Neuronal stem cell (in vitro differentiated cells): ENCODE measurements around the gene COL6A1.

Experiments used
- DNase-seq: peaks from one replicate; pipeline ENCODE4 v3.0.0-alpha.2; 2013; ENCODE audit warnings: low spot score
- H2AFZ ChIP-seq: one replicate; pipeline ENCODE4 v1.6.1; 2013; ENCODE audit warnings: mild to moderate bottlenecking, low read length, inconsistent platforms
- H2AK5ac ChIP-seq: 2 replicates; pipeline ENCODE4 v1.6.1; 2013; ENCODE audit warnings: low read depth, mild to moderate bottlenecking, inconsistent platforms, low read length, moderate library complexity, mixed read lengths
- H2BK120ac ChIP-seq: 2 replicates; pipeline ENCODE4 v1.6.1; 2013; ENCODE audit warnings: low read depth, mild to moderate bottlenecking, inconsistent platforms, low read length, moderate library complexity, mixed read lengths
- H2BK12ac ChIP-seq: one replicate; pipeline ENCODE4 v1.6.1; 2013; ENCODE audit warnings: low read length, inconsistent platforms
- H2BK15ac ChIP-seq: 2 replicates; pipeline ENCODE4 v1.6.1; 2013; ENCODE audit warnings: mild to moderate bottlenecking, low read length, inconsistent platforms, mixed read lengths
- H2BK5ac ChIP-seq: one replicate; pipeline ENCODE4 v1.6.1; 2013; ENCODE audit warnings: inconsistent platforms, mild to moderate bottlenecking, low read length, moderate library complexity
- H3K14ac ChIP-seq: one replicate; pipeline ENCODE4 v1.6.1; 2013; ENCODE audit warnings: low read length, inconsistent platforms
- H3K18ac ChIP-seq: 2 replicates; pipeline ENCODE4 v1.6.1; 2013; ENCODE audit warnings: low read length, inconsistent platforms
- H3K23ac ChIP-seq: 2 replicates; pipeline ENCODE4 v1.6.1; 2013; ENCODE audit warnings: low read depth, mild to moderate bottlenecking, mixed read lengths, low read length, inconsistent platforms; ENCODE audit not compliant: poor library complexity
- H3K27ac ChIP-seq: replicated peaks from 3 replicates; pipeline ENCODE4 v1.5.1; 2013; ENCODE audit warnings: low read length, inconsistent platforms
- H3K27me3 ChIP-seq, 3 experiments: 2 replicates each; pipeline ENCODE4 v1.6.1; 2013; ENCODE audit warnings: low read length in 3 of 3, mild to moderate bottlenecking in 2 of 3, inconsistent platforms in 1 of 3, low read depth in 1 of 3, mixed read lengths in 1 of 3, moderate library complexity in 1 of 3; ENCODE audit not compliant: control insufficient read depth in 3 of 3, insufficient read depth in 3 of 3
- H3K36me3 ChIP-seq, 2 donors: replicated peaks in 1 of 2; 2 replicates each; pipeline ENCODE4 v1.6.1; 2013; ENCODE audit warnings: low read length in 2 of 2; ENCODE audit not compliant: control insufficient read depth in 2 of 2, insufficient read depth in 2 of 2
- H3K4ac ChIP-seq: 2 replicates; pipeline ENCODE4 v1.6.1; 2013; ENCODE audit warnings: inconsistent platforms, mild to moderate bottlenecking, low read length, moderate library complexity
- H3K4me1 ChIP-seq, 2 donors: 1 replicate in 1 of 2; 2 replicates in 1 of 2; pipeline ENCODE4 v1.6.1; 2013; ENCODE audit warnings: low read length in 2 of 2, low read depth in 1 of 2; ENCODE audit not compliant: control insufficient read depth in 2 of 2, insufficient read depth in 1 of 2
- H3K4me2 ChIP-seq: one replicate; pipeline ENCODE4 v1.6.1; 2013; ENCODE audit warnings: mild to moderate bottlenecking, low read length, inconsistent platforms; ENCODE audit not compliant: insufficient read depth, poor library complexity, severe bottlenecking
- H3K4me3 ChIP-seq, 2 donors: 2 replicates each; pipeline ENCODE4 v1.5.1; 2013; ENCODE audit warnings: low read length in 2 of 2, mild to moderate bottlenecking in 2 of 2, inconsistent platforms in 1 of 2, moderate library complexity in 1 of 2
- H3K79me1 ChIP-seq: one replicate; pipeline ENCODE4 v1.6.1; 2013; ENCODE audit warnings: low read depth, mild to moderate bottlenecking, inconsistent platforms, low read length, moderate library complexity
- H3K9ac ChIP-seq: one replicate; pipeline ENCODE4 v1.6.1; 2013; ENCODE audit warnings: mild to moderate bottlenecking, low read depth, low read length, inconsistent platforms; ENCODE audit not compliant: poor library complexity
- H3K9me3 ChIP-seq, 2 donors: replicated peaks in 1 of 2; 2 replicates each; pipeline versions ENCODE3 to v1.6.1; 2013; ENCODE audit warnings: low read length in 2 of 2, mild to moderate bottlenecking in 2 of 2, inconsistent platforms in 1 of 2, low read depth in 1 of 2, mixed read lengths in 1 of 2, moderate library complexity in 1 of 2; ENCODE audit not compliant: control insufficient read depth in 2 of 2, insufficient read depth in 1 of 2
- H4K8ac ChIP-seq: one replicate; pipeline ENCODE4 v1.6.1; 2013; ENCODE audit warnings: low read depth, mild to moderate bottlenecking, inconsistent platforms, low read length, moderate library complexity
- H4K91ac ChIP-seq: one replicate; pipeline ENCODE4 v1.6.1; 2013; ENCODE audit warnings: low read length, low read depth, mild to moderate bottlenecking, inconsistent platforms; ENCODE audit not compliant: poor library complexity
- WGBS, 2 donors: extraction: QIAGEN DNeasy Blood & Tissue Kit; methylation state at CpG; one replicate each; pipeline ENCODE4 v1.1.7; 2013; ENCODE audit warnings: missing lambda C conversion rate in 2 of 2, mixed read lengths in 1 of 2; ENCODE audit not compliant: insufficient read length in 2 of 2, insufficient replicate concordance in 1 of 2; ENCODE audit errors: extremely low coverage in 2 of 2; 5-methylcytosine and 5-hydroxymethylcytosine counted together

The COL6A1 gene

DNA sequence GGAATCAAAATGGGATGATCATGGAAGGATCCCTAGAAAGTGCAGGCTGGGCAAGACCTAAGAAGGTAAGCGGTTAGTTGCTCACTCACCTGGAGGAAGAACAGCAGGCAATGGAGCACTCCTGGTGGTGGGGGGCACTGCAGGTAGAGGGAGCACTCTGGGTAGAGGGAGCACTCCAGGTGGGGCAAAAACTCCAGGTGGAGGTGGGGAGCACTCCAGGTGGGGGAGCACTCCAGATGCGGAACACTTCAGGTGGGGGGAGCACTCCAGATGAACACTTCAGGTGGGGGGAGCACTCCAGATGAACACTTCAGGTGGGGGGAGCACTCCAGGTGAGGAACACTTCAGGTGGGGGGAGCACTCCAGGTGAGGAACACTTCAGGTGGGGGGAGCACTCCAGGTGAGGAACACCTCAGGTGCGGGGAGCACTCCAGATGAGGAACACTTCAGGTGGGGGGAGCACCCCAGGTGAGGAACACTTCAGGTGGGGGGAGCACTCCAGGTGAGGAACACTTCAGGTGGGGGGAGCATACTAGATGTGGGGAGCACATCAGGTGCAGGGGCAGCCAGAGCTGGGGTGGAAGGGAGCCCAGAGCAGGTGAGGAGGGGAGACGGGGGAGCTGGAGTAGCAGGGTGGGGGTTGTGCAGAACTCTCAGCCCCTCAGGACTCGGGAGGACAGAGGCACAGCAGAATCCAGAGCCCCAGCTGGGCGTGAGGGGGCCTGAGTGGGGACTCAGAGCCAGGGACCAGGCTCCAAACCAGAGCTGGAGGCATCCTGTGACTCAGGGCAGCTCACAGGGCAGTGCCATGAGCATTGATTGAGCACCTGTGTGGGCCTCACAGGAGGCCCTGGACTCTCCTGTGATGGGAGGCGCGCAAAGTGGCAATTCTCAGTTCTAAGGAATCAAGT lies 37.7 kb upstream of the COL6A1 start:
- H3K9me3 ChIP-seq = peaks cover 0 to 6% of the 10 kb centered on the region in 2 donors
- H2AK5ac ChIP-seq = peak overlapping the region; percentile 56
- peak overlapping the region; percentile 3 for H3K14ac ChIP-seq
- H2BK5ac ChIP-seq = no peak overlapping the region
- H4K91ac ChIP-seq = peak overlapping the region; percentile 72
- H3K27me3 ChIP-seq = peaks cover 0 to 4% (median 0%) of the 10 kb centered on the region in 3 experiments
- no CpG with 5 or more reads among the region's 8 CpGs for WGBS, 2 donors
- H2AFZ ChIP-seq = no peak overlapping the region
- DNase-seq = no peak
- H3K4me1 ChIP-seq = no peaks in the 10 kb centered on the region
- no peak overlapping the region for H3K9ac ChIP-seq
- no peak overlapping the region for H3K23ac ChIP-seq
- H3K27ac ChIP-seq = no peak overlapping the region
- peaks cover 4% of the 10 kb centered on the region for H3K79me1 ChIP-seq
- H3K4ac ChIP-seq = no peak overlapping the region
- H2BK15ac ChIP-seq = no peak overlapping the region
- peak overlapping the region; percentile 71 for H3K18ac ChIP-seq
- no peaks in the 10 kb centered on the region for H3K36me3 ChIP-seq
- no peak overlapping the region for H3K4me3 ChIP-seq
- no peak overlapping the region for H2BK12ac ChIP-seq
- H3K4me2 ChIP-seq = no peak overlapping the region
- no peak overlapping the region for H4K8ac ChIP-seq
- H2BK120ac ChIP-seq = no peak overlapping the region

DNA sequence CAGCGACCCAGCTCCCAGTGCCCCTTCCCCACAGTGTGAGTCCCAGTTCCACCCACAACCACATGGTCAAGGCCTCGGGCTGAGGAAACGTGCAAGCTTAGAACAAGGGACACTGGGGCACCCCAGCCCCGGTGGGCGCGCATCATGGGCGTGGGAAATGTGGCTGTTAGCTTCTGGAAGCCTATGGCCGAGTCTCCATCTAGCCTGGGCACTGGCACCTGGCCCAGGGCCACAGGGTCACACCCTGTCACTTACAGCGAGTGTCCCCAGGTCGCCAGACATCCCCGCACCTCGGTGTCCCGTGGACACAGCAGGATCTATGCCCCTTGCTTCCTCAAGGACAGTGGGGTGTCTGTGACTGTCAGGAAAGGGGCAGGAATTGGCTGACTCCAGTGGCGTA lies 37.0 kb upstream of the COL6A1 start:
- H3K9ac ChIP-seq = peak overlapping the region; percentile 9
- no peak overlapping the region for H3K4ac ChIP-seq
- peaks cover 0 to 5% (median 0%) of the 10 kb centered on the region in 3 experiments for H3K27me3 ChIP-seq
- no peak overlapping the region for H3K4me3 ChIP-seq
- no peak overlapping the region for H2BK15ac ChIP-seq
- H2BK12ac ChIP-seq = no peak overlapping the region
- H3K18ac ChIP-seq = no peak overlapping the region
- H3K36me3 ChIP-seq = no peaks in the 10 kb centered on the region
- peaks cover 3% of the 10 kb centered on the region for H3K79me1 ChIP-seq
- H3K27ac ChIP-seq = no peak overlapping the region
- no peak overlapping the region for H2BK120ac ChIP-seq
- H3K9me3 ChIP-seq = peaks cover 0 to 6% of the 10 kb centered on the region in 2 donors
- no peak overlapping the region for H2AFZ ChIP-seq
- H3K14ac ChIP-seq = no peak overlapping the region
- no peak overlapping the region for H2AK5ac ChIP-seq
- no peaks in the 10 kb centered on the region for H3K4me1 ChIP-seq
- no peak overlapping the region for H2BK5ac ChIP-seq
- H4K8ac ChIP-seq = no peak overlapping the region
- DNase-seq = no peak
- H3K4me2 ChIP-seq = no peak overlapping the region
- H3K23ac ChIP-seq = no peak overlapping the region
- no CpG with 5 or more reads among the region's 14 CpGs for WGBS, 2 donors
- no peak overlapping the region for H4K91ac ChIP-seq

DNA sequence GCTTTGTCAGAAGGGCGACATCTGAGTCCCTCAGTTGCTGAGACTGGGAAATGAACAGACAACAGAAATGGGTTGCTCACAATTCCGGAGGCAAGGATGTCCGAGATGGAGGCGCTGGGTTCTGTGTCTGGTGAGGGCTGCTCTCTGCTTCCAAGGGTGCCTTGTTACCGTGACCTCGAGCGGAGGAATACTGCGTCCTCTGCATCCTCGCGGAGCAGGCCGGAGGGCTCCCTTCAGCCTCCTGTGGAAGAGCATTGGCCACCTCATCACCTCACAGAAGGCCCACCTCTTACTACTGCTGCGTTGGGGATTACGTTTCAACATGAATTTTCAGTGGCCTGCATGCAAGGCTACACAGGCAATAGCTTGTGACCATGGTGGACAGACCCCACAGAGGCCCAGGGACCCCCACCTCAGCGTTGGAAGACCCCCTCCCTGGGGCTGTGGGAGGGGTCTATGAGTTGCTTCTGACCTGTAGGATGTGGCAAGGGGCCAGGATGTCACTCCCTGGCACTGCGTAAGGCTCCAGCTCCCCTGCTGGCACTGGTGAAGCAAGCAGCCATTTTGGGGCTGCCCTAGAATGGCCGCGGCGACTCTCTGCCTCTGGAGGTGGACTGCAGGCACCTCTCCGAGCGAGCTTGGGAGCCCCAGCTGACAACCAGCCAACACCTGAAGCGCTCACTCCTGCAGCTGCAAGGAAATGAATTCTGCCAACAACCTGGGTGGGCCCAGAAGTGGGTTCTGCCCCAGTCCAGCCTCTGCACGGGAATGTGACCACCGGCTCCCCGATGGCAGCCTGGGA lies 36.3 kb upstream of the COL6A1 start:
- Histone ChIP-seq H4K91ac (no peak overlapping the region), H3K4me2 (no peak overlapping the region), H2BK5ac (no peak overlapping the region), H2AK5ac (peak overlapping the region; percentile 63), H4K8ac (no peak overlapping the region), H3K14ac (no peak overlapping the region), H3K27me3 (peaks cover 0 to 5% (median 0%) of the 10 kb centered on the region in 3 experiments), H3K79me1 (peaks cover 3% of the 10 kb centered on the region), H3K4me1 (no peaks in the 10 kb centered on the region), H3K4me3 (peak overlapping the region in 1 of 2 donors; percentile 2), H3K9ac (no peak overlapping the region), H3K23ac (no peak overlapping the region), H2BK12ac (no peak overlapping the region), H3K9me3 (peaks cover 0 to 2% of the 10 kb centered on the region in 2 donors), H2BK120ac (no peak overlapping the region), H3K18ac (peak overlapping the region; percentile 38), H2AFZ (no peak overlapping the region), H2BK15ac (no peak overlapping the region), H3K27ac (no peak overlapping the region), H3K4ac (no peak overlapping the region), H3K36me3 (no peaks in the 10 kb centered on the region)
- DNase-seq = no peak
- WGBS, 2 donors = no CpG with 5 or more reads among the region's 24 CpGs

DNA sequence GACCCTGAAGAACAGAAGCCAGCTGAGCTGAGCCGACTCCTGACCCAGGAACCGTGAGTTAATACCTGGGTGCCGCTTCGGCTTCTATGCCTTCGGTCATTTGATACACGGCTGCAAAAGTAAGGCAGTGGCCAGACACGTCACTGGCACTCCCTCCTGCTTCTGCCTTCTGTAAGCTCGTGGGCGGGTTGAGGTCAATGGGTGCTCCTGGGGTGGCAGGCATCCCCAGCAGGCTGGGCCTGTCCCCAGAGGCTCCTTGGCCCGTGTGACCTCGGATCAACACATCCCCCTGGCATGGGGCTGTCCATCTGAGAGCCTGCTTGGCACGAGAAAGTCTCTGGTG lies 35.7 kb upstream of the COL6A1 start:
- WGBS, 2 donors = no CpG with 5 or more reads among the region's 12 CpGs
- Histone ChIP-seq H3K23ac (peak overlapping the region; percentile 80), H3K4me1 (no peaks in the 10 kb centered on the region), H3K18ac (no peak overlapping the region), H3K9me3 (peaks cover 0 to 2% of the 10 kb centered on the region in 2 donors), H2BK120ac (no peak overlapping the region), H3K4ac (no peak overlapping the region), H2BK5ac (no peak overlapping the region), H3K4me3 (no peak overlapping the region), H2AFZ (no peak overlapping the region), H3K4me2 (no peak overlapping the region), H3K14ac (peak overlapping the region; percentile 21), H2BK12ac (no peak overlapping the region), H2BK15ac (no peak overlapping the region), H4K91ac (no peak overlapping the region), H3K36me3 (no peaks in the 10 kb centered on the region), H3K9ac (peak overlapping the region; percentile 21), H3K27me3 (peaks cover 0 to 9% (median 0%) of the 10 kb centered on the region in 3 experiments), H3K27ac (no peak overlapping the region), H2AK5ac (peak overlapping the region; percentile 63), H4K8ac (no peak overlapping the region), H3K79me1 (peaks cover 5% of the 10 kb centered on the region)
- DNase-seq = no peak
